Activated gamma-delta T cell treated with anti-CD3 and anti-CD28 coated beads, Interleukin-2, amount 50 U/mL, for 16 hours (primary cell): Measurements from ENCODE around the gene SPIRE2.
"Not testable (repeated sequence)": the region's sequence is repeated elsewhere in the genome, so short reads cannot be mapped to it uniquely, and the experiment has no call there.

Experiments used
- DNase-seq: peaks from one replicate; pipeline ENCODE4 v3.0.0-alpha.2; 2020; ENCODE audit warnings: low read depth

Gene SPIRE2

GRCh38 chr16:89898201-89898967 lies 70.1 kb downstream of the SPIRE2 start:
- no peak for DNase-seq

DNA sequence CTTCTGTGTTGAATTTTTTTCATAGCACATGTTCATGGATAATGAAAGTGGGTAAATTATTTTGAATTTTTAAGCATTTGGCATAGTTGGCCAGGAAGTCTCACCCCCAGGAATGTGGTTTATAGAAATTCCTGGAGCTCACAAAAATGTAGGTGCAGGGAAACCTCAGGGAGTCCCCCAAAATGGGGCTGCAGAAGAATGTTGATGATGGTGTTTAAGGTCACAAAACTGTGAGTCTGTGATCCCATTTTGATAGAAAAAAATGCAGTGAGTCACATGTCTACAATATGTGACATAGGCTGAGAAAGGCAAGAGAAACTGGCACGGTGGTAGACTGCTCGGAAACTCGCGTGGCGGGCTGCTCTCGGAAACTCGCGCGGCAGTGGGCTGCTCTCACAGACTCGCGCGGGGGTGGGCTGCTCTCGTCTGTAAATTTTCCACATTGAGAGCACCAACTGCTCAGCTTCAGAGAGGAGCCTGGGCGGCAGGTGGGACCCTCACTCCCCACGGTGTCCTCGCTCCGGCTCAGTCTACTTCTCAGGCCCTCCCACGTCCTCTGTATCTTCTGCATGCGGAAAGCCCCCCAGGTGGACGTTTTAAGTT lies 71.7 kb downstream of the SPIRE2 start:
- DNase-seq = no peak

- DNase-seq = no peak
Observed at GRCh38 chr16:89900885-89901284, 72.6 kb downstream of the SPIRE2 start.

GRCh38 chr16:89902980-89903379 lies 74.7 kb downstream of the SPIRE2 start:
- DNase-seq = no peak

DNA sequence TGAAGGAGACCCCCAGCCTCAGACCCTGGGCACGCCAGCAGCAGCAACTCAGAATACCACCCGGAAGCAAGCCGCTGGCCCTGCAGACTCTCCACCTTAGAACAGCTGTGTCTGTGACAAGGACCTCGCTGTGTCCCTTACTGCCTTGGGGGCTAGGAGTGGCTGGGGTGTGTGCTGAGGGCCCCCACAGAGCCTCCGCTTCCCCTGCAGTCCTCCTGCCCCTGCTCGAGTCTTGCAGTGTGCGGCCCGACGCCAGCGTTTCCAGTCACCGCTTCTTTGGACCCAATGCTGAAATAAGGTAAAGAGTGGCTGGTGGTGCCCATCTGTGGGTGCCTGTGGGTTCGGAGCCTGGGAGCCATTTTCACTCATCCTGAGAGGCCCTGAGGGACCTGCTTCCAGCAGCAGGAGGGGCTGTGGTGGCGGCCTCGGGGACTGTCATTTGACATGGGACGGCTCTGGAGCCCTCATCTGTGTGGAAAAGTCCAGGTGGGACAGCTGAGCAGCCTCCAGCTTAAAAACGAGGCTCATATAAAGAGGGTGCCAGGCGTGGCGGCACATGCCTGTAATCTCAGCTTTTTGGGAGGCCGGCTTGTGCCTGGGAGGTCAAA lies 75.7 kb downstream of the SPIRE2 start:
- DNase-seq = no peak

DNA sequence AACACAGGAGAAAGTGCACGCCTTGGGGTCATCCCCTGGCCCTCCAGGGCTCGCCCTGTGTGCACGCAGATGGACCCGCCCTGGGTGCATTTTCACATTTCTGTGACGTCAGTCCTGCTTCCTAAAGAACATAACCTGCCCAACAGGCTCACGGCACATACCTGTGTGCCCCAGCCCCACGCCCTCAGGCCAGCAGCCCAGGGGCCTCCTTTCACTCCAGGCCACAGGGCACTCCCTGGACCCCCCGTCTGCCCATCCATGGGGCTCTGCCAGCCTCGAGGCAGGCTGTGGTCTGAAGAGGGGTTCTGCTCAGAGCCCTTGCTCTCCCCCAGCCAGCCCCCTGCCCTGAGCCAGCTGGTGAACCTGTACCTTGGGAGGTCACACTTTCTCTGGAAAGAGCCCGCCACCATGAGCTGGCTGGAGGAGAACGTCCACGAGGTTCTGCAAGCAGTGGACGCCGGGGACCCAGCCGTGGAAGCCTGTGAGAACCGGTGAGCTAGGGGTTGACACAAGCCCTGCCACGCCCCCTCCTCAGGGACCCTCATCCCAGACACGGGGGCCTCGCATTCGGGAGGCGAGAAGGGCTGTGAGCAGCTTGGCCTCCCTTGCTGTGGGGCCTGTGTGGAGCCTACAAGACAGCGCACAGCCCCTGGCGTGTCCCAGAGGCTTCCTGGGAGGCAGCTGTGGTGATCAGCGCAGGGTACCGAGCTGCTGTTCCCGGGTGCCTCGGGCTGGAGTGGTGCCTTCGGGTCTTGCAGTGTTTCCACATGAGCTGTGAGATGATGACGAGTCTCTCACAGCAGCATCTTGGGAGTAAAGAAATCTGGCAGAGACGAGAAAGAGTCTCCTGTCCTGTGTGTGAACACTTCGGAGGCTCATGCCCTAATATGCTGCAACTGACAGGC lies 76.6 kb downstream of the SPIRE2 start:
- no peak for DNase-seq

DNA sequence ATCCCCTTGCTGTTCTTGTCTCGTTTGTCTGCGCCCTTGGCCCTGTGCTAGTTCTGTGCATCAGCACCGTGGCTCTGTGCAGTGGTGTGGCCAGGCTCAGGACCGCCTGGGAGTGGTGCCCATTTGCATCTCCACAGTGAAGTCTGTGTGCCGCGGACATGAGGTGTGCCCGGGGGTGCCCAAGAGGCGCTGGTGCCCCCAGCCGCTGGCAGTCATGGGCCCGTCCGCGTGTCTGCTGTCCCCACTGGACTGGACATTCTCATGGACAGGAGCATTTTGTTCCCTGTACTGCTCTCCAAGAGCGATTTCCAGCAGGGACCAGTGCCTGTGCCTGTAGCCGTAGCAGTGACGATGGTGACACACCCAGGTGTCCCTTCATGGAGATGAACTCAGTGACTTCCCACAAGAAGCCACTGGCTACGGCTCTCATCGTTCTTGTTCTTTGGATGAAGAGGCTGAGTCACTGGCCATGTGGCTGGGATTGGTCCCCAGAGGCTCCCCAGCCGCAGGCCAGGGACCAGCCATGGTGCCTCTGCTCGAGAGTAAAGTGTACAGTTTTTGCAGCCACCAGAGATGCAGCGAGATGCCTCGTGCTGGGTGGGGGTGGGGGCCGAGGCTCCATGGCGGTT lies 77.3 kb downstream of the SPIRE2 start:
- DNase-seq = no peak

GRCh38 chr16:89906140-89907025 lies 78.1 kb downstream of the SPIRE2 start:
- DNase-seq = no peak

- no peak for DNase-seq
Observed at GRCh38 chr16:89907055-89907814, 79.0 kb downstream of the SPIRE2 start.

GRCh38 chr16:89908236-89908635 lies 80.0 kb downstream of the SPIRE2 start:
- DNase-seq = no peak

- DNase-seq = peak; percentile 47
Observed at GRCh38 chr16:89909777-89910716, 81.8 kb downstream of the SPIRE2 start.

DNA sequence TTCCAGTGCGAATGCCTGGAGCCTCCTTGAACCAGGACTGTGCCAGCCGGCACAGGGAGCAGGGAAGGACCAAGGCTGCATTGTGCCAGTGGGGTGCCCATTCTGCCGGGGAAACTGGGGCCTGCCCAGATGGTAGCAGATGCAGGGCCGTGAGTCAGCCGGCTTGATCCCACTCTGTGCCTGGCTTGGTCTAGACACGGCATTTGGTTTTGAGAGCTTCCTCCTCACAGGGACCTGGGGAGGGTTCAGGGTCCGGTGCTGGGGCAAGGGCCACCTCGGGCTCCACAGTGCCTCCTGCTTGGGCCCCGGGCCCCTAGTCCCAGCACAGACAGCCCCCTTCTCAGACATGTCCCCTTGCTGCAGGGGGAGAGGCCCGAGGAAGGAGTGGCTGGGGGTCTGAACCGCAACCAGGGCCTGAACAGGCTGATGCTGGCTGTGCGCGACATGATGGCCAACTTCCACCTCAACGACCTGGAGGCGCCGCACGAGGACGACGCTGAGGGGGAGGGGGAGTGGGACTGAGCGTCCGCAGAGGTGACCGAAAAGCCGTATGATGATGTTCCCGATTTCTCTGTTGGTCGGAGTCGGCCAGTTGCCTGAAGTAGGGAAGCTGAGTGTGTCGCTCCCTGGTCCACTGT lies 82.6 kb downstream of the SPIRE2 start:
- no peak for DNase-seq

DNA sequence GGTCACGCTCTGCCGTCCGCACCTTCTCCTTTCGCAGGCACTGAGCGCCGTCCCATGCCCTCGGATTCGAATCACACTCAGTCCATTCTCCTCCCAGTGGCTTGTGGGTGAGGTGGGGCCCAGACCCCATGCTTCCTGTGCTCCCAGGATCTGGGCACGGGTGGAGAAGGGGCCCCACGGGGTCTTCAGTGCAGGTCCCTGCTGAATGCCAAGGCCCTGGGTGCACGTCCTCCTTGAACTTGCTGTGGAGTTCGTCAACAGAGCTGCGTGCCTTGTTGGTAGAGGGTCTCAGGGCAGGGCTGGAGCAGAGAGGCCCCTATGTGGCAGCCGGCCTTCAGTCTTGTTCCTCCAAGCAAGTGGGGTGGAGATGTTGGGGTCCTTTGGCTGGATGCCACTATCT lies 83.1 kb downstream of the SPIRE2 start:
- no peak for DNase-seq

GRCh38 chr16:89912143-89912542 lies 83.9 kb downstream of the SPIRE2 start:
- DNase-seq = no peak

DNA sequence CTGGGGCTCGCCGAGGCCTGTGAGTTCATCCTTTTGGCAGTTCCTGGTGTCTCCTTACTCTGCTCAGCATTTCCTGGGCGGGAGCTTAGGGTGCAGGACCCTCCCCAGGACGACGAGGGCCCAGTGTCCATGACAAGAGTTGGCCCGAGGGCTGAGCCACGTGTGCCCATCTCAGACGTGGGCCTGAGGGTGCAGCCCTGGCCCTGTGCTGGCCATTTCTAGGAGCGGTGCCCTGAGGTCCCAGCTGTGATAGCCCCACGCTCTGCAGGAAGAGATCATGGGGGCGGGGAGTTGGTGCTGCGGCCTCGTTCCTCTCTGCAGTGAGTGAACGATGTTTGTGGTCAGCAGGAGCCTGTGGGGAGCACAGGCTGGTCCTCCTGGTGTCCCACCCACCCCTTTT lies 84.4 kb downstream of the SPIRE2 start:
- DNase-seq = no peak

DNA sequence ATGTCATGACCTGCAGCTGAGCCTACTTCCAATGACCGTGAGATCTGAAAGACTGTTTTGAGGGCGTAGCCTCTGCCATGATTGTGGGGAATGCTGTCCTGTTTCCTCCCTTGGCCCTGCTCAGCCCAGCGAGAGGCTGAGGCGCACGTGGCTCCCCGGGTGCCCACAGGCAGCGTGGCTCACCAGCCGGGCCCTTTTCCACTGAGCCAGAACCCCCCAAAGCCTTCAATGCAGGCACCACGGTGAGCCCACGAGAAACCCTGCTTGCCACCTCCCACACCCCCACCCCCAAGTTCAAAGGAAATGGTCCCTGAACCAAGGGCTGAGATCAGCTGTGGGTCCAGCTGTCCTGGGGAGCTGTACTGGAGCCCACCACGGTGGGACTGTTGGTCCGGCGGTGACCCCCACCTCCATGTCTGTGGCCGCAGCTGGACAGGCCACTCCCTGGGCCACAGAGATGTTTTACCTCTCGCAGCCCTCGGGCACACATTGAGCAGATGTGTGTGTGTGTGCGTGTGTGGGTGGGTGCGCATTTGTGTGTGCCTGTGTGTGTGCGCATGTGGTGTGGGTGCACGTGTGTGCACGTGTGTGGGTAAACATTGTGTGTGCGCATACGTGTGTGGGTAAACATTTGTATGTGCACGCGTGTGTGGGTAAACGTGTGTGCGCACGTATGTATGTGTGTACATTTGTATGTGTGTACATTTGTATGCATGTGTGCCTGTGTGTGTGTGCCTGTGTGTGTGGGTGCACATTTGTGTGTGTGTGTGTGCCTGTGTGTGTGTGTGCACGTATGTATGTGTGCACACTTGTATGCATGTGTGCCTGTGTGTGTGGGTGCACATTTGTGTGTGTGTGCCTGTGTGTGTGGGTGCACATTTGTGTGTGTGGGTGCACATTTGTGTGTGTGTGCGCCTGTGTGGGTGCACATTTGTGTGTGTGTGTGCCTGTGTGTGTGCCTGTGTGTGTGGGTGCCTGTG lies 85.4 kb downstream of the SPIRE2 start:
- DNase-seq = no peak

DNA sequence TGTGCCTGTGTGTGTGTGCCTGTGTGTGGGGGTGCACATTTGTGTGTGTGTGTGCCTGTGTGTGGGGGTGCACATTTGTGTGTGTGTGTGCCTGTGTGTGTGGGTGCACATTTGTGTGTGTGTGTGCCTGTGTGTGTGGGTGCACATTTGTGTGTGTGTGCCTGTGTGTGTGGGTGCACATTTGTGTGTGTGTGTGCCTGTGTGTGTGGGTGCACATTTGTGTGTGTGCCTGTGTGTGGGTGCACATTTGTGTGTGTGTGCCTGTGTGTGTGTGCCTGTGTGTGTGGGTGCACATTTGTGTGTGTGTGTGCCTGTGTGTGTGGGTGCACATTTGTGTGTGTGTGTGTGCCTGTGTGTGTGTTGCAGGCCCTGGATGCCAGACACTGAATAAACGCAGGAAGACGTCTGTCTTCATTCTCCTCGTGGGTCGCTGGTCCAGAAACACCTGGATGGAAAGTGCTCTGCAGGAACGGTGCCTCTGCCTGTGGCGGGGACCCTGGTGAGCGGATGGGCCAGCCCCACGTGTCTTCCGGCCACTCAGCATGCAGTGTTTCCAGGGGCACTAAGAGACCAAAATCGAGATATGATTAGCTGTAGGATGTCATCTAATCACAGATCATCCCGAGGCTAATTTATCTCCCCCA lies 86.5 kb downstream of the SPIRE2 start:
- DNase-seq = not testable (repeated sequence)
